ENCODE measurements around the gene CELF4. TPM values are rescaled to one million over a fixed set of nuclear protein-coding genes. Genes with fewer than 3 reads are reported as not detected.

The CELF4 gene
- total RNA-seq, 1 experiment from 2014 or later, result 0.40 TPM

DNA sequence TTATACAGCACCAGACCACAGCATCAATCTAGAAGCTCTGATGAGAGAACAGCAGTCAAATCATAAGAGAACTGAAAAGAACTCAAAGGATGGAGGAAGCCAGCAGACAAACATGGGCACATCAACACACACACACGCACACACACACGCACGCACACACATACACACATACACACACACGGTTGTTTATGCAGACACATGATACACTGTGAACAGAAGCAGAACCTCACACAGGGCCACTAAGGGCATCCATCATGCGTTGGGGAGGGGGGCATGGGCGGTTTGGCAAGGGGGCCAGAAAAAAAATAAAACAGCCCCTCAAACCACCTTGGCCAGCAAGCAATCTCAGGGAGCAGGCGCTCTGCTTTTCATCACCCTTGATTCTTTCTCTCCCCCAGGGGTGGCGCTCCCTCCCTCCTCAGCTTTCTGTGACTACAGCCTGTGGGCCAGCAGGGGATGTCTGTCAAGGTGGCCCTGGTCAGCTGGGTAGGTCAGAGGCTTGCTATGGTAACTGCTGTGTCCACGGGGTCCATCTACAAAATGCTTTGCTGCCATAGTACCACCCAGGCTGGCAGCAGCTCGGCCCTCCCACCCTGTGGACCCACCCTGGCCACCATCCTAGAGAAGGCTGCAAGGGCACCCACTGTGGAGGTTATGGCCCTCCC lies 318.0 kb downstream of the CELF4 start:
- no peaks in the 10 kb centered on the region for H4K20me1 ChIP-seq (ENCODE audit: low read length)
- CTCF ChIA-PET, result no interaction called here
- intact Hi-C loops (cut with micrococcal nuclease), result no loop called here

DNA sequence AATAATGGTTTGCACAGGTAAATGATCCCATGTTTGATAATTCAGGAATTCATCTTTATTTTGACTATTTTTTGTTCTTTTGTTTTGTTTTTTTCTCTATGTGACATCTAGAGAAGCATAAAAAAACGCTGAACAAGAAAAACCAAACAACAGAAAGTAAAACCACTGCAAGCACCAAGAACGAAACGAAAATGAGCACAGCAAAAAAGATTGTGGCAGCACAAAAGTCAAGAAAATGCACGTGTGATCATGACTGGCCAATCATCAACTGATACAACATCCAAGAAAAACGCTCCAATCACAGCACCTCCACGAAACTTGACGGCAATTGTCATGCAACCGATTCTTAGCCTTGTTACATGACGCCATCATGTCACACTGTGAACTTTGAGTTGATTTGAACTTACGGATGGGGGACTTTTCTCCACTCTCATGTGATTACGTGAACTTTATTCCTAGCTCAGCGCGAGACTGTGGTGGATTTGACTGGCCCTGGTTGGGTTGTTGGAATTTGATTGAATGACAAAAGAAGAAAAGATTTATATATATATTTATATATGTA lies 318.7 kb downstream of the CELF4 start:
- Histone ChIP-seq H4K20me1 (ENCODE audit: low read length) (no peaks in the 10 kb centered on the region), H3K79me2 (ENCODE audit: low read length) (no peaks in the 10 kb centered on the region), H3K27ac (ENCODE audit: low read length) (no peak overlapping the region), H3K4me3 (ENCODE audit: low read length) (no peak overlapping the region), H3F3A (ENCODE audit: low read length, unreplicated experiment) (no peaks in the 10 kb centered on the region), H3K9me3 (ENCODE audit: low read length) (no peaks in the 10 kb centered on the region), H2AFZ (ENCODE audit: low read length) (no peak overlapping the region), H3K27me3 (ENCODE audit: low read length) (no peaks in the 10 kb centered on the region), H3K9me2 (replicated peaks; ENCODE audit: low read length) (no peaks in the 10 kb centered on the region), H3K36me3 (ENCODE audit: low read depth, low read length) (no peaks in the 10 kb centered on the region), H3K4me1 (ENCODE audit: insufficient read depth, low read length) (no peaks in the 10 kb centered on the region), H3K4me2 (ENCODE audit: low read length) (no peak overlapping the region), H3K9ac (ENCODE audit: low read length) (no peak overlapping the region)
- intact Hi-C loops (cut with micrococcal nuclease), result no loop called here
- ATAC-seq (no peak), DNase-seq (no peak)
- no peak for TF ChIP-seq EZH2 (IDR thresholded peaks at IDR 0.05; ENCODE audit: low read length, unreplicated experiment)
- TF ChIP-seq, protein P1, sequence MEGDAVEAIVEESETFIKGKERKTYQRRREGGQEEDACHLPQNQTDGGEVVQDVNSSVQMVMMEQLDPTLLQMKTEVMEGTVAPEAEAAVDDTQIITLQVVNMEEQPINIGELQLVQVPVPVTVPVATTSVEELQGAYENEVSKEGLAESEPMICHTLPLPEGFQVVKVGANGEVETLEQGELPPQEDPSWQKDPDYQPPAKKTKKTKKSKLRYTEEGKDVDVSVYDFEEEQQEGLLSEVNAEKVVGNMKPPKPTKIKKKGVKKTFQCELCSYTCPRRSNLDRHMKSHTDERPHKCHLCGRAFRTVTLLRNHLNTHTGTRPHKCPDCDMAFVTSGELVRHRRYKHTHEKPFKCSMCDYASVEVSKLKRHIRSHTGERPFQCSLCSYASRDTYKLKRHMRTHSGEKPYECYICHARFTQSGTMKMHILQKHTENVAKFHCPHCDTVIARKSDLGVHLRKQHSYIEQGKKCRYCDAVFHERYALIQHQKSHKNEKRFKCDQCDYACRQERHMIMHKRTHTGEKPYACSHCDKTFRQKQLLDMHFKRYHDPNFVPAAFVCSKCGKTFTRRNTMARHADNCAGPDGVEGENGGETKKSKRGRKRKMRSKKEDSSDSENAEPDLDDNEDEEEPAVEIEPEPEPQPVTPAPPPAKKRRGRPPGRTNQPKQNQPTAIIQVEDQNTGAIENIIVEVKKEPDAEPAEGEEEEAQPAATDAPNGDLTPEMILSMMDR (conservative IDR thresholded peaks at IDR 0.05; ENCODE audit: low read depth, low read length), result no peak
- TF ChIP-seq EZH2phosphoT487 (IDR thresholded peaks at IDR 0.05; ENCODE audit: borderline replicate concordance, low read length), result no peak
- BruUV-seq (replicated peaks), result no TSS peak
- CTCF ChIA-PET, result no interaction called here
- POLR2A ChIA-PET (ENCODE audit: unreplicated experiment), result no interaction called here

More for the DNA sequence above, 318.0 kb downstream of the CELF4 start:
- no peak for DNase-seq
- H2AFZ ChIP-seq (ENCODE audit: low read length), result no peak overlapping the region
- no peaks in the 10 kb centered on the region for H3K9me2 ChIP-seq (replicated peaks; ENCODE audit: low read length)
- BruUV-seq (replicated peaks), result no TSS peak
- no peak overlapping the region for H3K4me2 ChIP-seq (ENCODE audit: low read length)
- H3K27ac ChIP-seq (ENCODE audit: low read length), result no peak overlapping the region
- TF ChIP-seq EZH2 (IDR thresholded peaks at IDR 0.05; ENCODE audit: low read length, unreplicated experiment) (no peak), EZH2phosphoT487 (IDR thresholded peaks at IDR 0.05; ENCODE audit: borderline replicate concordance, low read length) (no peak)
- TF ChIP-seq, protein P1 (conservative IDR thresholded peaks at IDR 0.05; ENCODE audit: low read depth, low read length), result no peak
- H3K79me2 ChIP-seq (ENCODE audit: low read length), result no peaks in the 10 kb centered on the region
- H3K9ac ChIP-seq (ENCODE audit: low read length), result no peak overlapping the region
- H3K4me1 ChIP-seq (ENCODE audit: insufficient read depth, low read length), result no peaks in the 10 kb centered on the region
- H3K36me3 ChIP-seq (ENCODE audit: low read depth, low read length), result no peaks in the 10 kb centered on the region
- no peaks in the 10 kb centered on the region for H3K27me3 ChIP-seq (ENCODE audit: low read length)
- no peak overlapping the region for H3K4me3 ChIP-seq (ENCODE audit: low read length)
- no peaks in the 10 kb centered on the region for H3F3A ChIP-seq (ENCODE audit: low read length, unreplicated experiment)
- ATAC-seq, result no peak
- H3K9me3 ChIP-seq (ENCODE audit: low read length), result no peaks in the 10 kb centered on the region
- POLR2A ChIA-PET (ENCODE audit: unreplicated experiment), result no interaction called here

DNA sequence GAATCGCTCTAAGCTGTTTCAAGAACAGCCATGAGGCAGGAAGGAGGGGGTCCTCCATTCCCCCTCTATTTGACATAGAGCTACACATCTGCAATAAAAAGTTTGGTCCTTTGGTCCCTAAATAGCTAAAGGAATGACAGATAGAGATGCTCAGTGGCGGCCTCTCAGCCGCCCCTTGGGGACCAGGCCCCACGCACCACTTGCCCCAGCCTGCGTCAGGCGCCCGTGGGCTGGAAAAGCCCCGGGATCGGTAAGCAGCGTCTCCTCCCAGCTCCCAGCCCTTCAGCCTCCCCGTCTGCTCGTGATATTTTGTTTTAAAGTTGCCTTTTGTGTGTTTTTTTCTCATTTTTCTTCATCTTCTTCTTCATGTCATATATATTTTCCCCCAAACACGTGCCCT lies 321.0 kb downstream of the CELF4 start:
- Histone ChIP-seq H3K36me3 (ENCODE audit: low read depth, low read length) (no peaks in the 10 kb centered on the region), H3K4me1 (ENCODE audit: insufficient read depth, low read length) (no peaks in the 10 kb centered on the region), H3K9me2 (replicated peaks; ENCODE audit: low read length) (no peaks in the 10 kb centered on the region), H3K9me3 (ENCODE audit: low read length) (no peaks in the 10 kb centered on the region), H3K4me2 (ENCODE audit: low read length) (no peak overlapping the region), H3K79me2 (ENCODE audit: low read length) (no peaks in the 10 kb centered on the region), H4K20me1 (ENCODE audit: low read length) (no peaks in the 10 kb centered on the region), H3K4me3 (ENCODE audit: low read length) (no peak overlapping the region), H3K27me3 (ENCODE audit: low read length) (no peaks in the 10 kb centered on the region), H3F3A (ENCODE audit: low read length, unreplicated experiment) (no peaks in the 10 kb centered on the region), H3K9ac (ENCODE audit: low read length) (no peak overlapping the region), H3K27ac (ENCODE audit: low read length) (no peak overlapping the region), H2AFZ (ENCODE audit: low read length) (no peak overlapping the region)
- DNase-seq (no peak), ATAC-seq (no peak)
- no peak for TF ChIP-seq EZH2phosphoT487 (IDR thresholded peaks at IDR 0.05; ENCODE audit: borderline replicate concordance, low read length)
- TF ChIP-seq, protein P1 (conservative IDR thresholded peaks at IDR 0.05; ENCODE audit: low read depth, low read length), result no peak
- no peak for TF ChIP-seq EZH2 (IDR thresholded peaks at IDR 0.05; ENCODE audit: low read length, unreplicated experiment)
- POLR2A ChIA-PET (ENCODE audit: unreplicated experiment), result no interaction called here
- CTCF ChIA-PET, result no interaction called here
- BruUV-seq (replicated peaks), result no TSS peak
- intact Hi-C loops (cut with micrococcal nuclease), result no loop called here

Data from PC-3 (cell line).